ENCODE results near the gene ADAMTS15.

ADAMTS15 gene

GRCh38 chr11:130427581-130428315 is 20.7 kb upstream of the ADAMTS15 start:
- Histone ChIP-seq H3K36me3 (ENCODE audit: control insufficient read depth in 2 of 2, insufficient read depth in 1 of 2, low read length in 2 of 2) (no peaks in the 10 kb centered on the region), H3K9me3 (ENCODE audit: control insufficient read depth, insufficient read depth, low read depth, low read length) (no peaks in the 10 kb centered on the region), H3K4me3 (ENCODE audit: low read depth, low read length) (peak overlapping the region; percentile 36), H3K27ac (ENCODE audit: extremely low read depth, low read depth, low read length) (no peak overlapping the region; the same call in 1 of the 2 replicates), H3K4me1 (ENCODE audit: control insufficient read depth, insufficient read depth, low read length) (no peaks in the 10 kb centered on the region; the same call in 1 of the 2 replicates)
- ChIA-PET CTCF (interaction anchor here (0.7 to 11.6 kb wide), 3 partner anchors 215 to 435 kb away, joined by 3 to 408 read pairs (median 68); no protein-coding TSS in a partner anchor), POLR2A (no interaction called here)
- TF ChIP-seq ZNF121 (tag by site-specific recombination; IDR thresholded peaks at IDR 0.05) (no peak), SCRT2 (tag by site-specific recombination; IDR thresholded peaks at IDR 0.05) (no peak), ZNF146 (tag by site-specific recombination; IDR thresholded peaks at IDR 0.05) (no peak), ZNF23 (tag by site-specific recombination; IDR thresholded peaks at IDR 0.05; ENCODE audit: borderline replicate concordance) (no peak), INSM2 (tag by site-specific recombination; IDR thresholded peaks at IDR 0.05) (no peak), KLF10 (tag by site-specific recombination; IDR thresholded peaks at IDR 0.05) (no peak), ZNF239 (tag by site-specific recombination; IDR thresholded peaks at IDR 0.05) (no peak), ZNF677 (tag by site-specific recombination; IDR thresholded peaks at IDR 0.05) (no peak), ZNF16 (tag by site-specific recombination; IDR thresholded peaks at IDR 0.05; ENCODE audit: low read depth) (no peak), ZNF157 (tag by site-specific recombination; IDR thresholded peaks at IDR 0.05) (no peak), KLF8 (tag by site-specific recombination; IDR thresholded peaks at IDR 0.05) (no peak), ZNF202 (tag by site-specific recombination; IDR thresholded peaks at IDR 0.05; ENCODE audit: borderline replicate concordance) (no peak), GLIS1 (tag by site-specific recombination; IDR thresholded peaks at IDR 0.05) (peak; percentile 95), ZNF473 (tag by site-specific recombination; IDR thresholded peaks at IDR 0.05) (no peak), ZNF664 (tag by site-specific recombination; IDR thresholded peaks at IDR 0.05) (no peak), ZNF600 (tag by site-specific recombination; IDR thresholded peaks at IDR 0.05) (no peak), FEZF1 (tag by site-specific recombination; IDR thresholded peaks at IDR 0.05) (no peak), ZNF350 (tag by site-specific recombination; IDR thresholded peaks at IDR 0.05) (no peak), PRDM1 (tag by site-specific recombination; IDR thresholded peaks at IDR 0.05) (no peak), ZBTB8A (tag by site-specific recombination; IDR thresholded peaks at IDR 0.05) (peak; percentile 72), ZNF654 (tag by site-specific recombination; IDR thresholded peaks at IDR 0.05; ENCODE audit: low read depth) (no peak), ZNF155 (tag by site-specific recombination; IDR thresholded peaks at IDR 0.05) (no peak), ZNF585B (tag by site-specific recombination; IDR thresholded peaks at IDR 0.05) (no peak), ZNF791 (tag by site-specific recombination; IDR thresholded peaks at IDR 0.05) (no peak), ZNF132 (tag by site-specific recombination; IDR thresholded peaks at IDR 0.05; ENCODE audit: borderline replicate concordance) (no peak), ZNF112 (tag by site-specific recombination; IDR thresholded peaks at IDR 0.05) (no peak)
- TF ChIP-seq, protein P1, sequence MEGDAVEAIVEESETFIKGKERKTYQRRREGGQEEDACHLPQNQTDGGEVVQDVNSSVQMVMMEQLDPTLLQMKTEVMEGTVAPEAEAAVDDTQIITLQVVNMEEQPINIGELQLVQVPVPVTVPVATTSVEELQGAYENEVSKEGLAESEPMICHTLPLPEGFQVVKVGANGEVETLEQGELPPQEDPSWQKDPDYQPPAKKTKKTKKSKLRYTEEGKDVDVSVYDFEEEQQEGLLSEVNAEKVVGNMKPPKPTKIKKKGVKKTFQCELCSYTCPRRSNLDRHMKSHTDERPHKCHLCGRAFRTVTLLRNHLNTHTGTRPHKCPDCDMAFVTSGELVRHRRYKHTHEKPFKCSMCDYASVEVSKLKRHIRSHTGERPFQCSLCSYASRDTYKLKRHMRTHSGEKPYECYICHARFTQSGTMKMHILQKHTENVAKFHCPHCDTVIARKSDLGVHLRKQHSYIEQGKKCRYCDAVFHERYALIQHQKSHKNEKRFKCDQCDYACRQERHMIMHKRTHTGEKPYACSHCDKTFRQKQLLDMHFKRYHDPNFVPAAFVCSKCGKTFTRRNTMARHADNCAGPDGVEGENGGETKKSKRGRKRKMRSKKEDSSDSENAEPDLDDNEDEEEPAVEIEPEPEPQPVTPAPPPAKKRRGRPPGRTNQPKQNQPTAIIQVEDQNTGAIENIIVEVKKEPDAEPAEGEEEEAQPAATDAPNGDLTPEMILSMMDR (tag by site-specific recombination; IDR thresholded peaks at IDR 0.05): peak; percentile 88
- TF ChIP-seq, protein P2, sequence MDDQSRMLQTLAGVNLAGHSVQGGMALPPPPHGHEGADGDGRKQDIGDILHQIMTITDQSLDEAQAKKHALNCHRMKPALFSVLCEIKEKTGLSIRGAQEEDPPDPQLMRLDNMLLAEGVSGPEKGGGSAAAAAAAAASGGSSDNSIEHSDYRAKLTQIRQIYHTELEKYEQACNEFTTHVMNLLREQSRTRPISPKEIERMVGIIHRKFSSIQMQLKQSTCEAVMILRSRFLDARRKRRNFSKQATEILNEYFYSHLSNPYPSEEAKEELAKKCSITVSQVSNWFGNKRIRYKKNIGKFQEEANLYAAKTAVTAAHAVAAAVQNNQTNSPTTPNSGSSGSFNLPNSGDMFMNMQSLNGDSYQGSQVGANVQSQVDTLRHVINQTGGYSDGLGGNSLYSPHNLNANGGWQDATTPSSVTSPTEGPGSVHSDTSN (CRISPR knock-in tag; IDR thresholded peaks at IDR 0.05): no peak
- TF ChIP-seq, protein P3, sequence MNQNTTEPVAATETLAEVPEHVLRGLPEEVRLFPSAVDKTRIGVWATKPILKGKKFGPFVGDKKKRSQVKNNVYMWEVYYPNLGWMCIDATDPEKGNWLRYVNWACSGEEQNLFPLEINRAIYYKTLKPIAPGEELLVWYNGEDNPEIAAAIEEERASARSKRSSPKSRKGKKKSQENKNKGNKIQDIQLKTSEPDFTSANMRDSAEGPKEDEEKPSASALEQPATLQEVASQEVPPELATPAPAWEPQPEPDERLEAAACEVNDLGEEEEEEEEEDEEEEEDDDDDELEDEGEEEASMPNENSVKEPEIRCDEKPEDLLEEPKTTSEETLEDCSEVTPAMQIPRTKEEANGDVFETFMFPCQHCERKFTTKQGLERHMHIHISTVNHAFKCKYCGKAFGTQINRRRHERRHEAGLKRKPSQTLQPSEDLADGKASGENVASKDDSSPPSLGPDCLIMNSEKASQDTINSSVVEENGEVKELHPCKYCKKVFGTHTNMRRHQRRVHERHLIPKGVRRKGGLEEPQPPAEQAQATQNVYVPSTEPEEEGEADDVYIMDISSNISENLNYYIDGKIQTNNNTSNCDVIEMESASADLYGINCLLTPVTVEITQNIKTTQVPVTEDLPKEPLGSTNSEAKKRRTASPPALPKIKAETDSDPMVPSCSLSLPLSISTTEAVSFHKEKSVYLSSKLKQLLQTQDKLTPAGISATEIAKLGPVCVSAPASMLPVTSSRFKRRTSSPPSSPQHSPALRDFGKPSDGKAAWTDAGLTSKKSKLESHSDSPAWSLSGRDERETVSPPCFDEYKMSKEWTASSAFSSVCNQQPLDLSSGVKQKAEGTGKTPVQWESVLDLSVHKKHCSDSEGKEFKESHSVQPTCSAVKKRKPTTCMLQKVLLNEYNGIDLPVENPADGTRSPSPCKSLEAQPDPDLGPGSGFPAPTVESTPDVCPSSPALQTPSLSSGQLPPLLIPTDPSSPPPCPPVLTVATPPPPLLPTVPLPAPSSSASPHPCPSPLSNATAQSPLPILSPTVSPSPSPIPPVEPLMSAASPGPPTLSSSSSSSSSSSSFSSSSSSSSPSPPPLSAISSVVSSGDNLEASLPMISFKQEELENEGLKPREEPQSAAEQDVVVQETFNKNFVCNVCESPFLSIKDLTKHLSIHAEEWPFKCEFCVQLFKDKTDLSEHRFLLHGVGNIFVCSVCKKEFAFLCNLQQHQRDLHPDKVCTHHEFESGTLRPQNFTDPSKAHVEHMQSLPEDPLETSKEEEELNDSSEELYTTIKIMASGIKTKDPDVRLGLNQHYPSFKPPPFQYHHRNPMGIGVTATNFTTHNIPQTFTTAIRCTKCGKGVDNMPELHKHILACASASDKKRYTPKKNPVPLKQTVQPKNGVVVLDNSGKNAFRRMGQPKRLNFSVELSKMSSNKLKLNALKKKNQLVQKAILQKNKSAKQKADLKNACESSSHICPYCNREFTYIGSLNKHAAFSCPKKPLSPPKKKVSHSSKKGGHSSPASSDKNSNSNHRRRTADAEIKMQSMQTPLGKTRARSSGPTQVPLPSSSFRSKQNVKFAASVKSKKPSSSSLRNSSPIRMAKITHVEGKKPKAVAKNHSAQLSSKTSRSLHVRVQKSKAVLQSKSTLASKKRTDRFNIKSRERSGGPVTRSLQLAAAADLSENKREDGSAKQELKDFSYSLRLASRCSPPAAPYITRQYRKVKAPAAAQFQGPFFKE (tag by site-specific recombination; IDR thresholded peaks at IDR 0.05; ENCODE audit: borderline replicate concordance): no peak

Data from HEK293 (cell line).